Measurements from ENCODE around the gene GSTM4. TPM values are rescaled to one million over a fixed set of nuclear protein-coding genes. Genes with fewer than 3 reads are reported as not detected.

The GSTM4 gene
- total RNA-seq, 2 donors from 2014 or later = 21.2 to 35.4 TPM

Other genes starting within 250 kb of the GSTM4 start
- 10 to 100 TPM; 43.3 to 51.2 TPM for gene PSMA5, start 229.7 kb upstream of the GSTM4 start, total RNA-seq
- 1 to 10 TPM; 2.1 to 9.0 TPM for gene SYPL2, start 189.6 kb upstream of the GSTM4 start, total RNA-seq
- gene ATXN7L2, start 172.2 kb upstream of the GSTM4 start, total RNA-seq = 1 to 10 TPM; 2.7 to 3.3 TPM
- gene CYB561D1, start 162.0 kb upstream of the GSTM4 start, total RNA-seq = 10 to 100 TPM; 10.5 to 11.3 TPM
- gene AMIGO1, start 146.4 kb upstream of the GSTM4 start, total RNA-seq = 1 to 10 TPM; 3.6 to 5.2 TPM
- gene GPR61, start 116.2 kb upstream of the GSTM4 start, total RNA-seq = not detected
- gene GNAI3, start 107.5 kb upstream of the GSTM4 start, total RNA-seq = 1 to 10 TPM; 6.8 to 7.5 TPM
- gene GNAT2, start 36.5 kb upstream of the GSTM4 start, total RNA-seq = not detected
- 10 to 100 TPM; 33.8 to 39.4 TPM for gene AMPD2, start 36.3 kb upstream of the GSTM4 start, total RNA-seq
- 10 to 100 TPM; 29.2 to 45.9 TPM for gene GSTM2, start 12.0 kb downstream of the GSTM4 start, total RNA-seq
- gene GSTM1, start 31.7 kb downstream of the GSTM4 start, total RNA-seq = not detected
- gene GSTM5, start 56.2 kb downstream of the GSTM4 start, total RNA-seq = 10 to 100 TPM; 16.7 to 25.4 TPM
- 10 to 100 TPM; 35.1 to 52.2 TPM for gene GSTM3, start 84.9 kb downstream of the GSTM4 start, total RNA-seq
- not detected for gene EPS8L3, start 107.8 kb downstream of the GSTM4 start, total RNA-seq

All from posterior vena cava (tissue), 2 donors.